Tibial nerve (tissue), 4 donors: Measurements from ENCODE around the gene RPS18. TPM values are rescaled to one million over a fixed set of nuclear protein-coding genes. Genes with fewer than 3 reads are reported as not detected.

Experiments used
- total RNA-seq, 4 donors: library from RNA; depleted of rRNA; stranded (reverse); fragments of >200 nt; gene quantifications; one replicate each; pipeline ENCODE4 v1.1.0, GENCODE V29; 2016

RPS18 gene
- total RNA-seq, 4 donors from 2014 or later: 2,115 to 2,529 (median 2,306) TPM

Other genes starting within 250 kb of the RPS18 start
- 100 to 1,000 TPM in 2 of 4 donors, 10 to 100 TPM in 2; 39.8 to 179 (median 109) TPM for gene HLA-DPA1, start 198.4 kb upstream of the RPS18 start, total RNA-seq
- gene HLA-DPB1, start 196.1 kb upstream of the RPS18 start, total RNA-seq: 100 to 1,000 TPM in 1 of 4 donors, 10 to 100 TPM in 3; 56.5 to 121 (median 76.4) TPM
- gene COL11A2, start 79.6 kb upstream of the RPS18 start, total RNA-seq: 1 to 10 TPM; 1.5 to 4.3 (median 2.9) TPM
- 10 to 100 TPM; 34.3 to 64.7 (median 43.9) TPM for gene RXRB, start 71.4 kb upstream of the RPS18 start, total RNA-seq
- gene SLC39A7, start 71.2 kb upstream of the RPS18 start, total RNA-seq: 10 to 100 TPM; 45.4 to 61.3 (median 58.1) TPM
- 10 to 100 TPM; 10.0 to 33.9 (median 19.1) TPM for gene HSD17B8, start 67.4 kb upstream of the RPS18 start, total RNA-seq
- gene RING1, start 63.6 kb upstream of the RPS18 start, total RNA-seq: 10 to 100 TPM; 16.1 to 25.2 (median 21.6) TPM
- gene VPS52, start 199 bp upstream of the RPS18 start, total RNA-seq: 10 to 100 TPM; 37.7 to 46.5 (median 45.2) TPM
- 10 to 100 TPM in 3 of 4 donors, 1 to 10 TPM in 1; 7.5 to 30.4 (median 17.7) TPM for gene B3GALT4, start 5.0 kb downstream of the RPS18 start, total RNA-seq
- gene WDR46, start 17.2 kb downstream of the RPS18 start, total RNA-seq: 10 to 100 TPM; 46.5 to 88.4 (median 69.1) TPM
- gene PFDN6, start 17.5 kb downstream of the RPS18 start, total RNA-seq: 10 to 100 TPM; 12.4 to 48.7 (median 21.0) TPM
- gene RGL2, start 26.9 kb downstream of the RPS18 start, total RNA-seq: 10 to 100 TPM; 33.1 to 49.8 (median 43.7) TPM
- 10 to 100 TPM; 71.2 to 91.8 (median 89.7) TPM for gene TAPBP, start 42.0 kb downstream of the RPS18 start, total RNA-seq
- 10 to 100 TPM; 13.8 to 21.6 (median 17.5) TPM for gene ZBTB22, start 45.7 kb downstream of the RPS18 start, total RNA-seq
- 10 to 100 TPM; 24.9 to 45.4 (median 36.6) TPM for gene DAXX, start 50.9 kb downstream of the RPS18 start, total RNA-seq
- 1 to 10 TPM in 3 of 4 donors, under 1 TPM in 1; 0.42 to 3.6 (median 2.1) TPM for gene KIFC1, start 119.7 kb downstream of the RPS18 start, total RNA-seq
- gene PHF1, start 138.9 kb downstream of the RPS18 start, total RNA-seq: 100 to 1,000 TPM in 1 of 4 donors, 10 to 100 TPM in 3; 63.3 to 101 (median 83.3) TPM
- 100 to 1,000 TPM; 110 to 161 (median 154) TPM for gene CUTA, start 146.0 kb downstream of the RPS18 start, total RNA-seq
- gene SYNGAP1, start 148.0 kb downstream of the RPS18 start, total RNA-seq: 10 to 100 TPM; 13.0 to 29.7 (median 19.2) TPM
- gene ZBTB9, start 182.5 kb downstream of the RPS18 start, total RNA-seq: 1 to 10 TPM; 3.1 to 3.7 (median 3.4) TPM